GM18873 (cell line): Measurements from ENCODE around the gene CCNY.
"Not testable (repeated sequence)": the region's sequence is repeated elsewhere in the genome, so short reads cannot be mapped to it uniquely, and the experiment has no call there.

Experiments
- ATAC-seq: cut with Tn5 transposase; IDR thresholded peaks from one replicate; pipeline ENCODE4 v1.9.1; 2021; ENCODE audit warnings: mild to moderate bottlenecking, moderate library complexity, moderate number of reproducible peaks; ENCODE audit not compliant: unreplicated experiment, low FRiP score

CCNY gene

DNA sequence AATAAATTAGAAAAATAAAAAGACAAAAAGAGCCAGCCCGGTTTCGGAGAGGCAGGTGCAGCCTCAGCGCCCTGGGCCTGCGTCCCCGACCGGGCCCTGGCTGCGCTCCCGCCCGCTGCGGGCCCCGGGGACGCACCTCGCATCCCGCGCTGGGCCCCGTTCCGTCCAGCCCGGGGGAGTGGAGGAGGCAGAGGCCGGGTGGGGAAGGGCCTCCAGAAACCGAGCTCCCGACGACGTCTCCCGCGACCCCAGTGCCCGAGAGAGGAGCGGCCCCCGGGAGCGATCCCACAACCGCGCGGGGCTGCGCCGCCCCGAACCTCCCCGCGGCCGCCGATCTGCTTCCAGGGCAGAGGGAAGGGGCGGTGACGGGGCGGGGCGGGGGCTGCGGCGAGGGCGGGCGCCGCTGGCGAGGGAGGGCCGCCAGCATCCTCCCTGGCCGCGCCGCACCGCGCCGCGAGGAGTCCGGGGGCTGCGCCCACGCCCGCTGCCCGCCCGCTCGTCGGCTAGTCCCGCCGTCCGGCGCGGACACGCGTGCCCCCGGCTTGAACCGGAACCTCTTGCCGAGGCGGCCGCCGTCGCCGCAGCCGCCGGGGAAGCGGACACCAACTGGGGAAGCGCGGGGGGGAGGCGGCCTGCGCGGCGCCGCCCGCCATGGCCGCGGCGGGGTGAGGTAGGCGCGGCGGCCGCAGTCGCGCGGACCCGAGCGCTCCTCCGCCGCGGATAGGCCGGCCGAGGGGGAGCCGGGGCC lies at the start of gene CCNY:
TSS of gene CCNY (plus strand) at position 426 of the 748 bp plus-strand sequence. CDS start 545 bp downstream, outside the sequence.
- peak; percentile 32 for ATAC-seq

DNA sequence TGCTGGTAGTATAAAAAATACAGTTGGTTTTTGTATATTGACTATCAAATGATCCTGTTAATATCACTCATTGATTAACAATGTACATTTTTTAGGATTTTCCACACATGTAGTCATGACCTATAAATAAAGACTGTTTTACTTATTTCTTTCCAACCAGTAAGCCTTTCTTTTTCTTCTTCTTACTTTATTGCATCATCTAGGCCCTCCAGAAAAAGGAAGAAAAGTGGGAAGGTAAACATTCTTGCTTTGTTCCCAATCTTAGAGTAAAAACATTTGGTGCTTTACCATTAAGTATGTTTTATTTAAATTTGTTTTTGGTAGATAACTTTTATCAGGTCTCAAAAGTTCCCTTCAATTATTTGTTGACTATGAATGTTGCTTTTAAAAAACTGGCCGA lies 47.1 kb upstream of the CCNY start:
- no peak for ATAC-seq

DNA sequence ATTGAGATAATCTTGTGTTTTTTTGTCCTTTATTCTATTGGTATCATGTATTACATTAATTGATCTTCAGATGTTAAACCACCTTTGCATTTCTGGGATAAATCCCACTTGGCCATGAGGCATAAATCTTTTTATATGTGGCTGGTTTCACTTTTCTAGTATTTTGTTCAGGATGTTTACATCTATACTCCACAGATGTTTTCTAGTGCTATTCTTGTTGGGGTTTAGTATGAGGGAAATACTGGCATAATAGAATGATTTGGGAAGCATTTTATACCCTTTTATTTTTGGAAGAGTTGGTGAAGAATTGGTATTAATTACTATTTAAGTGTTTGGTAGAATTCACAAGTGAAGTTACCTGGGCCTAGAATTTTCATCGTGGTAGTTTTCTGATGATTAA lies 41.8 kb upstream of the CCNY start:
- ATAC-seq, result no peak

DNA sequence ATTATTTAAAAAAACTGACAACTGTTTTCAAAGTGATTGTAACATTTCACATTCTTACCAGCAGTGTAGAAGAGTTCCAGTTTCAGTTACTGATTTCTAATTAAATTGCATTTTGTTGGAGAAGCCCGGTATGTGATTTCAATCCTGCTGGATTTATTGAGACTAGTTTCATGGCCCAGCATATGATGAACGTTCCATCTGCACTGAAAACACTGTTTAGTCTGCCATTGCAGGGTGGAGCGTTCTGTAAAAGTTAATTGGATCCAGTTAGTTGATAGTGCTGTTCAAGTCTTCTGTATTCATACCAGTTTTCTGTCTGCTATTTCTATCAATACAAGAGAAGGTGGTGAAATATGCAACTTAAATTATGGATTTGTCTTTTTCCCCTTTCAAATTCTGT lies 37.3 kb upstream of the CCNY start:
- no peak for ATAC-seq

- peak; percentile 92 for ATAC-seq
Observed at GRCh38 chr10:35300063-35300699, 36.1 kb upstream of the CCNY start.

DNA sequence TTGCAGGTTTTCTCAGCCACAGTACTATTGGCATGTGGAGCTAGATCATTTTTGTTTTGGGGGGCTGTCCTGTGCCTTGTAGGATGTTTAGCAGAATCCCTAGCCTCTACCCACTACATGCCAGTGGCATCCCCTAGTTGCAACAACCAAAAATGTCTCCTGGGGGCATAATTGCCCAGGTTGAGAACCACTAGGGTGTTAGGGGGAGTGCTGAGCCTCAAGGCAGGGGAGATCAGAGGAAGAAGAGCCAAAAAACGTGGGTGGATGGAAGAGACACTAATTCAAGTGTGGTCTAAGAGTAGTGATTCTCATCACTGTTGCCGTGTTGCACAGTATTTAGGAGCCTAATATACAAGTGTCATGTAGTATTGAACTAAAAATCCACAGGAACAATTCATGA lies 31.7 kb upstream of the CCNY start:
- no peak for ATAC-seq

- ATAC-seq, result no peak
Observed at GRCh38 chr10:35306852-35307251, 29.5 kb upstream of the CCNY start.

GRCh38 chr10:35307297-35307696 lies 29.0 kb upstream of the CCNY start:
- ATAC-seq, result no peak

- no peak for ATAC-seq
Observed at GRCh38 chr10:35308809-35309208, 27.5 kb upstream of the CCNY start.

DNA sequence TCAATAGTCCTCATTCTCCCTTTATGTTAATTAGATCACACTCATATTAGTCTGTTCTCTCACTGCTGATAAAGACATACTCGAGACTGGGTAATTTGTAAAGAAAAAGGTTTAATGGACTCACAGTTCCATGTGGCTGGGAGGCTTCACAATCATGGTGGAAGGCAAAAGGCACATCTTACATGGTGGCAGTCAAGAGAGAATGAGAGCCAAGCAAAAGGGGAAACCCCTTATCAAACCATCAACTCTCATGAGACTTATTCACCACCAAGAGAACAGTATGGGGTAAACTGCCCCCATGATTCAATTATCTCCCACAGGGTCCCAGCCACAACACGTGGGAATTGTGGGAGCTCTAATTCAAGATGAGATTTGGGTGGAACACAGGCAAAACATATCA lies 22.2 kb upstream of the CCNY start:
- ATAC-seq, result not testable (repeated sequence)

DNA sequence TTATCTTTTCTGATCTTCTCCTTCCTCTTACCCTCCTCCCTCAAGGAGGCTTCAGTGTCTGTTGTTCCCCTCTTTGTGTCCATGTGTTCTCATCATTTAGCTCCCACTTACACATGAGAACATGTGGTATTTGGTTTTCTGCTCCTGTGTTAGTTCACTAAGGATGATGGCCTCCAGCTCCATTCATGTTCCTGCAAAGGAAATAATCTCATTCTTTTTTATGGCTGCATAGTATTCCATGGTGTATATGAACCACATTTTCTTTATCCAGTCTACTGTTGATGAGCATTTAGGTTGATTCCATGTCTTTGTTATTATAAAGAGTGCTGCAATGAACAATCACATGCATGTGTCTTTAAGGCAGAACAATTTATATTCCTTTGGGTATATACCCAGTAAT lies 21.1 kb upstream of the CCNY start:
- ATAC-seq, result not testable (repeated sequence)

DNA sequence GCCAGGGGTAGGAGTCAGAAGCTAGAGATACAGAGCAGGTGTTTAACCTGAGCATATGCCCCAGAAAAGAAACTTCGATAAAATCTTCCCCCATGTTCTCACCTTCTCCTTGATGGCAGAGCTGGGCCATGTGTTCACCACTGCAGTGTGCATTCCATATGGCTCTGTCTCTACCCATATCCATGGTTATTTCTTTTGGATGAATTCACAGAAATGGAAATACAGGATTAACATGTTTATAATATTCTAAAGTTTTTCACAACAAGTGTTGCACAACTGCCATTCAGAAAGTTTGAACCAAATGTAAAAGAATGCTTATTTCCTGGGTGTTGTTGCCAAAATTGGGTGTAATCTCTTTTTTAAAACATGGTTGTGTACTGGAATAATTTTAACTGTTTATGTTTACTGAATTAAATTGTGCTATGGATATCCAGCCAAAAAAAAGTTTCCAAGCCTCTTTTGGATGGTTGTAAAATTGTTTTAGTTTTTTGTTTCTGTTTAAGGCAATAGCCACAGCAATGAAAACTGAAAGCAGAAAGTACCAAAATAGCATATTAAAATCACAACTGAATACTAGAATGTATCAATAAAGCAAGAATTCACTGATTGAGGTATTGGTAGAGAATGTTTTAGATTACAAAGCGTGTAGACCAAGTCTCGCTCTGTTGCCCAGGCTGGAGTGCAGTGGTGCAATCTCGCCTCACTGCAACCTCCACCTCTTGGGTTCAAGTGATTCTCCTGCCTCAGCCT lies 19.9 kb upstream of the CCNY start:
- no peak for ATAC-seq

DNA sequence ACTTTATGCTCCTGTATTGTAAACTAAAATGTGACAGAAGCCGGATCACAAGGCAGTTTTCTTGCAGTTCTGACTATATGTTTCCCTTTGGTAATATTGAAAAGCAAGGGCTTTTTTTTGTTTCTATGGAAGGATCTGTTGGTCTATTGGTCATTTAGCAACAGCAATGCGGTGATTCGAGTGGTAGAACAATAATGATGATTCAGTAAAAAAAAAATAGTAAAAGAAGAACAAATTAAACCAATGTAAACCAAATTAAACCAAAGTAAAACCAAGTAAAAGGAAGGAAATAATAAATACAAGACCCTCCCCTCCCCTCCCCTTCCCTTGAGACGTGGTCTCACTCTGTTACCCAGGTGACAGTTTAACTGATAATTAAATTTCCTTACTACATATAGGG lies 17.8 kb upstream of the CCNY start:
- no peak for ATAC-seq

DNA sequence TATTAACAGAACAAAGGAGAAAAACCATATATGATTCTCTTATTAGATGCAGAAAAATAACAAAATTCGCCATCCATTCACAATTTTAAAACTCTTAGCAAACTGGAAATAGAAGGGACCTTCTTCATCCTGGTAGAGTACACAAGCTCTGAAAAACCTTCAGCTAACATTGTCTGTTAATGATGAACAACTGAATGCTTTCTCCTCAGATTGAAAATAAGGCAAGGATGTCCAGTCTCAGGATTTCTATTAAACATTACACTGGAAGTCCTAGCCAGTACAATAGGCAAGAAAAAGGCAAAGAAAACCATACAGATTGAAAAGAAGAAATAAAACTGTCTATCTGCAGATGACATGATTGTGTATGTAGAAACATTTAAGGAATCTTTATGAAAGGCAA lies 16.0 kb upstream of the CCNY start:
- ATAC-seq, result no peak

DNA sequence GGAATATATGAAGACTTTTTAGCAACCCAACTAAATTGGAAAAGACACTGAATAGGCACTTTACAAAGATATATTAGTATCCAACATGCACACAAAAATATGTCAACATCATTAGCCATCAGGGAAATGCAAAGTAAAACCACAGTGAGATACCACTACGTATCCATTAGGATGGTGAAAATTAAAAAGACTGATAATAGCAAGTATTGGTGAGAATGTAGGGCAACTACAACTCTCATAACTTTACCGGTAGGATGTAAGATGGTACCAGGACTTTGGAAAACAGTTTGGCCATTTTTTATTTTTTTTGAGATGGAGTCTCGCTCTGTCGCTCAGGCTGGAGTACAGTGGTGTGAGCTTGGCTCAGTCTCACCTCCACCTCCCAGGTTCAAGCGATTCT lies 13.7 kb upstream of the CCNY start:
- ATAC-seq, result no peak

GRCh38 chr10:35324196-35324595 lies 12.1 kb upstream of the CCNY start:
- no peak for ATAC-seq

GRCh38 chr10:35326466-35327235 lies 9.7 kb upstream of the CCNY start:
- ATAC-seq, result no peak

GRCh38 chr10:35327790-35328403 lies 8.4 kb upstream of the CCNY start:
- no peak for ATAC-seq

GRCh38 chr10:35328404-35329037 lies 7.8 kb upstream of the CCNY start:
- no peak for ATAC-seq

DNA sequence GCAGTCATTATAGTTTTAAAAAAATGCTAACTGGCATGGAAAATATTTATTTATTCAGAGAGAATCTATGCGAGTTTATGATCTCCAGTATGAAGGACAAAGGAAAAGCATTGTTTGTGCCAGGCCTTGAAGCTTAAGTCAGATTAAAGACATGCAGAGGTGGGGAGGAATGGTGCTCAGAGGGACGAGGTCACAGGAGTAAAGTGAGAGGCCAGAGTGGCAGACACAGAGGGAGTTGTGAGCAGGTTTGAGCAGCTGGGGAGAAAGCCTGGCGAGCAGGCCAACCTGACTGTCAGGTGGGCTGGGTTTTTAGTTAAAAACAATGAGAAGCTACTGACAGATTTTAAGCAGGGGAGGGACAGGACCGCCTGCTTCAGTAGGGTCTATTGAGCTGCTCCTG lies 6.8 kb upstream of the CCNY start:
- ATAC-seq, result no peak
